Stimulated activated CD8-positive, alpha-beta memory T cell treated with anti-CD3 and anti-CD28 coated beads, Interleukin-15, amount 100 ng/mL, for 4 hours (primary cell): ENCODE data around the gene GSTK1.
"Not testable (repeated sequence)": the region's sequence is repeated elsewhere in the genome, so short reads cannot be mapped to it uniquely, and the experiment has no call there.

Source experiments
- DNase-seq, 2 donors: peaks; one replicate each; pipeline ENCODE4 v3.0.0-alpha.2; 2020; ENCODE audit warnings: low read depth in 2 of 2

GSTK1 gene

GRCh38 chr7:143238289-143238980 is 24.8 kb upstream of the GSTK1 start:
- DNase-seq: no peak

DNA sequence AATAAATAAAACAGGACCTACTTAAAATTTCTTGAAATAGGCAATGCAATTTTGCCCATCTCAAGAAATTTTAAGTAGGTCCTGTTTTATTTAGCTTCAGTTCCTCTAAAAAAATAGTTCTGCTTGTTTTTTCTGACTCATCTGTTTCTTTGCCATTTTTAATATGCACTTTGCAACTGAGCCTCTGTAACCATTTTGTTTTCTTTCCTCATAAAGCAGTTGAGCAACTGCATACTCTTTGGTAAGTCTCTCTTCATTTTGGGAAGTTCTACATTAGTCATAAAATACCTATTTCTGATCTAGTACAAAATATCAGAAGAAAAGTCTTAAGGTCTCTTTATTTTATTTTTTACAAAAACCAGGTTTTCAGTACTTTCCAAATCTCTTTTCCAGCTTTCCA is 23.4 kb upstream of the GSTK1 start:
- no peak for DNase-seq

DNA sequence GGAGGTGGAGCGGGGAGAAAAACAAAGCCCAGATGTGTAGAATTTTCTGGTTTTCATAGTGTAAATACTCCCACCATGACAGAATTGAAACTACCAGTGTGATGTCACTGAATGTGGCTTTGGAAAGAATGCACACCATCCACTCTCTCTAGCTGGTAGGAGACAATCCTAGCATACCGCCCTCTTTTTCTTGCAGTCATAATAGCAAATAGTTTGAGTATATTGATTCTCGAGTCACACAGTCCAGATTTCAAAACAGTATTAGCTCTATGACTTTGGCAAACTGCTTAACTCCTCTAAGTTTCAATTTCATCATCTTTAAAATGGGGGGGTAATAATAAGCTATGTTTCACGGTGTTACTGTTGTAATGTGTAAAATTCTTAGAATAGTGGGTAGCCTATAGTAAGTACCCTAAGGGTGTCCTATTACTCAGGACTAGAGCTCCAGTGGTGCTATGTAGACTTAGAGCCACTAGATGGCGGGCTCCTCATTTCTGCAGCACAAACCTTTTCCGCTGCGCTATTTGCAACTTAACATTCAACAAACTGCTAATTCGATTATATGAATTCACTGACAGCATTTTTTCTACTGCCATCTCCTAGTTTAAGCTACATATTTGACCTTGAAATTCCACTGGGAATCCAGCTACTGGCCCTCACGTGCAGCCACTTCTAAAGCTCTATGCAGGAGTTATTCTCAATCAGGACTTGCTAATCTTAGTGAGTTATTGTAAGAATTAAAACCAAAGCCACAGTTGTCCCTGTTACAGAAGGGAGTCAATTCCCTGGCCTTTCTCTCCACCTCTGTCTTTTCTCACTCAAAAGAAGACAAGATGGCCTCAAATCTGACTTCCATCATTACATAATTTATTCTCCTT is 22.7 kb upstream of the GSTK1 start:
- peak; percentile 19 to 57 for DNase-seq

- no peak for DNase-seq
These were observed 20.9 kb upstream of the GSTK1 start for GRCh38 chr7:143242306-143242705.

- no peak for DNase-seq
These were observed 20.1 kb upstream of the GSTK1 start for GRCh38 chr7:143243111-143243510.

GRCh38 chr7:143243614-143244013 is 19.6 kb upstream of the GSTK1 start:
- no peak for DNase-seq

- DNase-seq: no peak
These were observed 18.9 kb upstream of the GSTK1 start for GRCh38 chr7:143244321-143244720.

GRCh38 chr7:143245123-143245522 is 18.1 kb upstream of the GSTK1 start:
- DNase-seq: no peak

- no peak for DNase-seq
These were observed 15.9 kb upstream of the GSTK1 start for GRCh38 chr7:143247372-143247771.

GRCh38 chr7:143248761-143249354 is 14.4 kb upstream of the GSTK1 start:
- no peak for DNase-seq

DNA sequence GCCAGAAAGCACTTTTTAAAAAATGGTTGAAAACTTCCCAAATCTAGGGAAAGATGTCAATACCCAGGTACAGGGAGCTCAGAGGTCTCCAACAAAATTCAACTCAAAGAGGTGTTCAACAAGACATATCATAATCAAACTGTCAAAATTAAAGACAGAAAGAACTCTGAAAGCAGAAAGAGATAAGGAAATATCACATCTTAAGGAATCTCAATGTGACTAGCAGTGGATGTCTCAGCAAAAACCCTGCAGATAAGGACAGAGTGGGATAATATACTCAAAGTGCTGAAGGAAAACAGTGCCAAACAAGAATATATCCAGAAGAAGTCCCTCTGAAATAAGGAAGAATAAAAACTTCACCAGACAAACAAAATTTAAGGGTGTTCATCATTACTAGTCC is 13.0 kb upstream of the GSTK1 start:
- DNase-seq: no peak

DNA sequence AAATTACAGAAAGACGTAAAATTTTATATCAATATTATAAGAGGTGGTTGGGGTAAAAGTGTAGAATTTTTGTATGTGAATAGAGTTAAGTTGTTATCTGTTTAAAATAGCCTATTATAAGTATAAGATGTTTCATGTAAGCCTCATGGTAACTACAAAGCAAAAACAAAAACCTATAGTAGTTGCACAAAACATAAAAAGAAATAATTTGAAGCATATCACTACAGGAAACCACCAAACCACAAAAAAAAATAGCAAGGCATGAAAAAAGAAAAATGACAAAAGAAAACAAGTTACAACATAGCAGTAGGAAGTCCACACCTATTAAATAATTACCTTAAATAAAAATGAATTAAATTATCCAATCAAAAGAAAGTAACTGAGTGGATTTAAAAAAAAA is 12.4 kb upstream of the GSTK1 start:
- no peak for DNase-seq

- no peak for DNase-seq
These were observed 11.2 kb upstream of the GSTK1 start for GRCh38 chr7:143252006-143252405.

DNA sequence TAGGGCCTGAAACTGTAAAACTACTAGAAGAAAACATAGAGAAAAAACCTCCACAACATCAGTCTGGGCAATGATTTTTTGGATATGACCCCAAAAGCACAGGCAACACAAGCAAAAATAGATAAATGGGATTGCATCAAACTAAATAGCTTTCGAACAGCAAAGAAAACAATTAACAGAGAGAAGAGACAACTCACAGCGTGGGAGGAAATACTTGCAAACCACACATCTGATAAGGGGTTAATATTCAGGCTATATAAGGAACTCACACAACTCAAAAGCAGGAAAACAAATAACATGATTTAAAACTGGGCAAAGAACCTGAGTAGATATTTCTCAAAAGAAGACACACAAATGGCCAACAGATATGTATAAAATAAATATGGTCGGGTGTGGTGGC is 7.7 kb upstream of the GSTK1 start:
- DNase-seq: no peak

DNA sequence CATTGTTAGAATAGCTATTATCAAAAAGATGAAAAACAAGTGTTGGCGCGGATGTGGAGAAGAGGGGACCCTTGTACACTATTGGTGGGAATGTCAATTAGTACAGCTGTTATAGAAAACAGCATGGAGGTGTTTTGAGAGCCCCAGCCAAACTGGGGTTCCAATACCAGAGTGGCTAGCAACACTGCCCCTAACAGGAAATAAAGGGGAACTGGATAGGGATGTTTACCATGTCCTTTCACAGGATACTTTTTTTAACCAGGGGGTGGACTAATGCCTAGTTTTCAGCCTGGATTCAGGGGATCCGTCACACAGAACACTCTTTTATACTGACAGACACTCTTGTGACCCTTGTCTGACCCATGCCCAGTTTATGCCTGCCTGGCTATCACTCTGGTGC is 6.9 kb upstream of the GSTK1 start:
- no peak for DNase-seq

DNA sequence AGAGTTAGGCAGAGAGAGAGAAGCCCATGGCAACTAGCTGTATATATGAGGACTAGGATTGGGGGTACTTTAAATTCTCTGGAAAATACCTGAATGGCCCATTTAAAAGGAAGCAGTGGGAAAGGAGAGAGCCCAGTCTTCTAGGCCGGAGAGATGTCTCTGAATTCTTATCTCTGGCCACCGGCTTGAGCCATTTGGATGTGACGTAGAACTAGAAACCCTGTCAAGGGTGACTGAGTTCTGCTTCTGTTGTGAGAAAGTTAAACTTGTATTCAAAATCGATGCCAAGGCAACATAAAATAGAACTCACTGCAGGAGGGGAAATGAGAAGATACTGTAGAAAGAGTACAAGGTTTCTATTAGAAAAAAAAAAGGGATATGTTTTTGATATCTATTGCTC is 6.3 kb upstream of the GSTK1 start:
- DNase-seq: no peak

GRCh38 chr7:143257501-143257900 is 5.7 kb upstream of the GSTK1 start:
- no peak for DNase-seq

GRCh38 chr7:143258831-143259230 is 4.4 kb upstream of the GSTK1 start:
- DNase-seq: no peak

DNA sequence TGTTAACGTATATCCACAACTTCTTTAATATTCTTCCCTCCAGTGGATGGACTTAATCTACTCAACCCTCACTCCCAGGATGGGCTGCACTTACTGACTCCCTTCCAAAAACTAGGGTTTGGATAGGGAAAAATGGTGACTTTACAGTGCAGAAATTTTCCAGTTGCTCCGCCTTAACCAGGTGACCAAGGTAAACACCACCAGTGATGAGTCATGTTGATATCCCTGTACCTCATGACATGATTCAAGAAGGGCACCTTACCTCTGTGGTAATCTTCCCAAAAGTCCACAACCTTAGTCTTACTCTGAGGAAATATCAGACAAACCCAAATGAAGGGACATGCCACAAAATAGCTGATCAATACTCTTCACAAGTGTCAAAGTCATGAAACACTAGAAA is 3.5 kb upstream of the GSTK1 start:
- DNase-seq: no peak

DNA sequence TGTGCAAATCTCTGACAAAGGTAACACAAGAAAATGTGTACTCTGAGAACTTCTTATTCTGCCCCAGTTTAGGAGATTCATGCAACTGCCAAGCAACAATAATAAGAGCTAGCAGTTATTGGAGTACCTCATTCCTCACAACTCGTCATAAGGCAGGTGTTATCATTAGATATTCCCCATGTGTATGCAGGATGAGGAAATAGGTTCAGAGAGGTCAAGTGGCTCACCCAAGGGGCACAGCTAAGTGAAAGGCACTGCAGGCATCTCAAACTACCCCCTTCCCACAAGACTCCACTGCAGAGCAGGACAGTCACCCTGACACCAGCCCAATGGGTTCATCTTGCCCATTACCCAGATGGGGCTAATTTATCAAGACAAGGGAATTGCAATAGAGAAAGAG is 1.3 kb upstream of the GSTK1 start:
- no peak for DNase-seq

DNA sequence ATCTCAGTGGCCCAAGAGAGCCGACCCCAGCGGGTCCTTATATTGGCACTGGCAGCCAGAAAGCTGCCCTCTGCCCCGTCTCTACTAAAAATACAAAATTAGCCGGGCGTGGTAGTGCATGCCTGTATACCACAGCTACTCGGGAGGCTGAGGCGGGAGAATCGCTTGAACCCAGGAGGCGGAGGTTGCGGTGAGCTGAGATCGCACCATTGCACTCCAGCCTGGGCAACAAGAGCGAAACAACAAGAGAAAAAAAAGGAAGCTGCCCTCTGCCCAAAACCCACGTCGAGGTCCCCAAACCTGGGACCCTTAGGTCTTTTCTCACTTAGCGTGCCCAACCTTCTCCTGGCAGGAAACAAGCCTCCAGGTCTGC is 941 bp downstream of the GSTK1 start:
- DNase-seq: not testable (repeated sequence)

DNA sequence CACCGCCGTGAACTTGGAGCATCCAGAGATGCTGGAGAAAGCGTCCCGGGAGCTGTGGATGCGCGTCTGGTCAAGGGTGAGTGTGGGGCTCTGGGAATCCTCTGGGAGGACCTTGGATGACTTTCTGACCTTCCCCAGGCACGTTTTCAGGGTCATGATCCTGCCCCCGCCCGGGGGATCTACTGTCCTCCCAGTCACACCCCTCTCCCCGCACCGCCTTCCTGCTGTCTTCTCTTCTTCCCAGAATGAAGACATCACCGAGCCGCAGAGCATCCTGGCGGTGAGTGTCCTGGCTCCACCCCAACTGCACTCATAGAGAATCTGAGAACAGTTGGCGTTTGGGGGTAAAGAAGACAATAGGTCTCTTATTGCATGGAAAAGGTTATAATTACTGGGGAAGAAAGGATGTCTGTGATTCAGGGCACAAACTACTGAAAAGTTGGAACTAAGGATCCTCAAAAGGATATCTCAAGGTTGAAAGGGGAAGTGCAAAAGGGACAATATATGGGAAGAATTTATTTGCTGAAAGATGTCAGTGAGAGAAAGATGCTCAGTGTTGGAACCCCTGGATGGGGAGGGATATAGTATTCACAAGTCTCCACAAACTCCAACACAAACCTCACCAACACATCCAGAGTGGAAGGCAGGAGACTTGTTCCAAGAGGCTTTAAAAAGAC is 1.9 kb downstream of the GSTK1 start:
- no peak for DNase-seq
